PC-9 (cell line): ENCODE measurements around the gene GDPD3. TPM values are rescaled to one million over a fixed set of nuclear protein-coding genes. Genes with fewer than 3 reads are reported as not detected.

Experiments
- Bru-seq: library from RNA; stranded (reverse); fragments of 400-500 nt; gene quantifications from one replicate; lab custom pipeline; 2021; lab: Mats Ljungman, UMichigan
- BruChase-seq, 2 experiments: library from RNA; stranded (reverse); fragments of 400-500 nt; gene quantifications; one replicate each; lab custom pipeline; 2021; lab: Mats Ljungman, UMichigan
- BruUV-seq: library from RNA; stranded (reverse); fragments of 400-500 nt; replicated peaks from 2 replicates; lab custom pipeline; 2021; lab: Mats Ljungman, UMichigan
- CTCF ChIA-PET: fragments of 300-600 bp; sonication (Branson Sonifier 250); formaldehyde crosslinking; loops from one replicate; lab custom pipeline; 2022; ENCODE audit warnings: antibody characterized with exemption; lab: Charles Lee
- POLR2A ChIA-PET: fragments of 300-600 bp; sonication (Branson Sonifier 250); formaldehyde crosslinking; loops from one replicate; lab custom pipeline; 2022; ENCODE audit warnings: antibody characterized with exemption; ENCODE audit not compliant: unreplicated experiment; lab: Charles Lee
- DNase-seq, 2 experiments: peaks; one replicate each; pipeline versions ENCODE4 v3.0.0 to v3.0.0-alpha.2; 2015 to 2022; ENCODE audit warnings: mixed read lengths in 1 of 2
- H2AFZ ChIP-seq: fragments of 200-600 bp; sonication (generic); 2 replicates; pipeline ENCODE4 v1.8.1; 2017; ENCODE audit warnings: antibody characterized with exemption
- H3F3A ChIP-seq: fragments of 200-600 bp; sonication (generic); 2 replicates; pipeline ENCODE4 v1.8.1; 2017; ENCODE audit warnings: antibody characterized with exemption, mild to moderate bottlenecking, low read depth; ENCODE audit not compliant: insufficient read depth
- H3K27ac ChIP-seq: fragments of 200-600 bp; sonication (generic); 2 replicates; pipeline ENCODE4 v1.6.1; 2016; ENCODE audit warnings: mixed run types
- H3K27me3 ChIP-seq: fragments of 200-600 bp; sonication (generic); 2 replicates; pipeline ENCODE4 v1.6.1; 2016; ENCODE audit warnings: low read depth, mixed run types; ENCODE audit not compliant: insufficient read depth
- H3K36me3 ChIP-seq: fragments of 200-600 bp; sonication (generic); 2 replicates; pipeline ENCODE4 v1.6.1; 2016; ENCODE audit warnings: low read depth, mixed run types
- H3K4me1 ChIP-seq: fragments of 200-600 bp; sonication (generic); replicated peaks from 2 replicates; pipeline ENCODE4 v1.6.1; 2016; ENCODE audit warnings: mixed run types; ENCODE audit not compliant: insufficient read depth
- H3K4me2 ChIP-seq: fragments of 200-600 bp; sonication (generic); 2 replicates; pipeline ENCODE4 v1.6.1; 2017; ENCODE audit warnings: mixed run types
- H3K4me3 ChIP-seq: fragments of 200-600 bp; sonication (generic); 2 replicates; pipeline ENCODE4 v1.6.1; 2016; ENCODE audit warnings: mixed run types
- H3K79me2 ChIP-seq: fragments of 200-600 bp; sonication (generic); 2 replicates; pipeline ENCODE4 v1.6.1; 2017; ENCODE audit warnings: low read depth, mixed run types
- H3K9me2 ChIP-seq: fragments of 200-600 bp; sonication (generic); 2 replicates; pipeline ENCODE4 v1.8.1; 2017; ENCODE audit warnings: mild to moderate bottlenecking; ENCODE audit not compliant: insufficient read depth
- H3K9me3 ChIP-seq: fragments of 200-600 bp; sonication (generic); 2 replicates; pipeline ENCODE4 v1.8.1; 2016; ENCODE audit warnings: low read depth; ENCODE audit not compliant: insufficient read depth
- H4K20me1 ChIP-seq: fragments of 200-600 bp; sonication (generic); 2 replicates; pipeline ENCODE4 v1.8.1; 2017; ENCODE audit not compliant: insufficient read depth
- EZH2 ChIP-seq: fragments of 200-600 bp; sonication (generic); IDR thresholded peaks from 2 replicates; pipeline ENCODE4 v1.8.0; 2017; ENCODE audit warnings: antibody characterized with exemption, low read depth
- intact Hi-C: fragments of 100-400 bp; cut with micrococcal nuclease; formaldehyde crosslinking; loops from one replicate; pipeline ENCODE4 v1.10.0; 2022; ENCODE audit not compliant: unreplicated experiment
- long read RNA-seq: library from polyadenylated mRNA; stranded (forward); transcript quantifications from one replicate; pipeline ENCODE4 v2.0.0, GENCODE V29; 2022
- total RNA-seq: library from RNA; stranded (reverse); gene quantifications from 2 replicates; pipeline ENCODE4 v1.2.3, GENCODE V29; 2021
- TF ChIP-seq, protein P1 (sequence below): fragments of 200-600 bp; sonication (generic); conservative IDR thresholded peaks from 2 replicates; pipeline ENCODE4 v1.6.1; 2017; ENCODE audit warnings: mixed run types, antibody characterized with exemption, mild to moderate bottlenecking, moderate library complexity

GDPD3 gene
- total RNA-seq (27.5 and 32.1 TPM in 2 replicates), Bru-seq, nascent RNA (percentile 49 among the genes with signal in this experiment), BruChase-seq, experiment 1, labeled RNA remaining after a 2-hour chase (percentile 47 among the genes with signal in this experiment), BruChase-seq, experiment 2, labeled RNA remaining after a 6-hour chase (percentile 51 among the genes with signal in this experiment)
- long read RNA-seq, transcript GDPD3-202 (10 exons, 1,397 nt) = major isoform, 31 of 36 reads
- long read RNA-seq, partial matches to known transcripts = 0 of 36 reads
- long read RNA-seq, other reads (novel, unspliced or antisense) = 5 of 36 reads

DNA sequence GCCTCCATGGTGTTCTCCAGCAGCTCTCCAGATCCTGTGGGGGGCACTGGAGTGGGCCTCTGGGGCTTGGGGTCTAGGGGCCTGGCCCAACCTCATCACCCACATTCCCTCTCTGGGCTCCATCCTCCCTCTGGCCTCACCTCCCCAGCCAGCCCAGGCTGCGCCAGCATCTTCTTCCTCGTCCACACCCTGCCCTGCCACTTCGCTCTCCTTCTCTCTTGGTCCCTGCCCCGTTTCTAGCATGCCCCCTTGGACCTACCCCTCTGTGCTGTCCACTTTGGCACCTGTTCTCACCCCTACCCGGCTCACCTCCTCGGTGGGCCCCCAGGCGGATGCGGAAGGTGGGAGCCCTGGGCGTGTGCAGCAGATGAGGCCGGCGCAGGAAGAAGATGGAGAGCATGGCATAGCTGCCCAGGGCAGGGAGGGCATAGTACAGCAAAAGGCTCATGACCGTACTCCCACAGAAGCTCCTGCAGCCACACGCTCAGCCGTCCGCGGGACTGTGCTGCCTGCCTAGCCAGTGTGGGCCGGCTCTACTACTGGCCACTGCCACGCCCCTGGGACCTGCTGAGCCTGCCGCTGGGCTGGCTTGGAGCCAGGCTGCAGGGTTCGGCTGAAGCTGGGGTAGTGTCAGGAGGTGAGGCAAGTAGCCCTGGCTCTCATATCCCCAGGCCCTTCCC, at the start of gene GDPD3:
TSS of gene GDPD3 (minus strand) at position 507 of the 680 bp plus-strand sequence. CDS start at position 448, 59 bp downstream.
- Histone ChIP-seq H3K27ac (peak within 1 kb of the TSS; percentile 41), H3K9me3 (no peaks in the 10 kb centered on the region), H3K4me1 (peaks cover 55% of the 10 kb centered on the region), H3K4me2 (peak within 1 kb of the TSS; percentile 72), H3K36me3 (no peaks in the 10 kb centered on the region), H3K79me2 (no peaks in the 10 kb centered on the region), H3K27me3 (no peaks in the 10 kb centered on the region), H2AFZ (no peak within 1 kb of the TSS), H3K4me3 (no peak within 1 kb of the TSS; the same call in 1 of the 2 replicates), H3F3A (peaks cover 49% of the 10 kb centered on the region), H3K9me2 (no peaks in the 10 kb centered on the region), H4K20me1 (peaks cover 3% of the 10 kb centered on the region; the same call in 1 of the 2 replicates)
- ChIA-PET CTCF (interaction anchor here (0.8 to 2.1 kb wide), 3 partner anchors 14 to 23 kb away, joined by 8 to 19 read pairs (median 9); no protein-coding TSS in a partner anchor), POLR2A (no interaction called here)
- intact Hi-C loops = loop anchor here (5.0 kb wide), 1 partner anchor 544 kb away; the partner anchor contains the start of gene FBRS
- BruUV-seq = no TSS peak
- TF ChIP-seq, protein P1, sequence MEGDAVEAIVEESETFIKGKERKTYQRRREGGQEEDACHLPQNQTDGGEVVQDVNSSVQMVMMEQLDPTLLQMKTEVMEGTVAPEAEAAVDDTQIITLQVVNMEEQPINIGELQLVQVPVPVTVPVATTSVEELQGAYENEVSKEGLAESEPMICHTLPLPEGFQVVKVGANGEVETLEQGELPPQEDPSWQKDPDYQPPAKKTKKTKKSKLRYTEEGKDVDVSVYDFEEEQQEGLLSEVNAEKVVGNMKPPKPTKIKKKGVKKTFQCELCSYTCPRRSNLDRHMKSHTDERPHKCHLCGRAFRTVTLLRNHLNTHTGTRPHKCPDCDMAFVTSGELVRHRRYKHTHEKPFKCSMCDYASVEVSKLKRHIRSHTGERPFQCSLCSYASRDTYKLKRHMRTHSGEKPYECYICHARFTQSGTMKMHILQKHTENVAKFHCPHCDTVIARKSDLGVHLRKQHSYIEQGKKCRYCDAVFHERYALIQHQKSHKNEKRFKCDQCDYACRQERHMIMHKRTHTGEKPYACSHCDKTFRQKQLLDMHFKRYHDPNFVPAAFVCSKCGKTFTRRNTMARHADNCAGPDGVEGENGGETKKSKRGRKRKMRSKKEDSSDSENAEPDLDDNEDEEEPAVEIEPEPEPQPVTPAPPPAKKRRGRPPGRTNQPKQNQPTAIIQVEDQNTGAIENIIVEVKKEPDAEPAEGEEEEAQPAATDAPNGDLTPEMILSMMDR = no peak
- TF ChIP-seq EZH2 = no peak
- peak in 1 of 2 experiments; percentile 76 for DNase-seq

DNA sequence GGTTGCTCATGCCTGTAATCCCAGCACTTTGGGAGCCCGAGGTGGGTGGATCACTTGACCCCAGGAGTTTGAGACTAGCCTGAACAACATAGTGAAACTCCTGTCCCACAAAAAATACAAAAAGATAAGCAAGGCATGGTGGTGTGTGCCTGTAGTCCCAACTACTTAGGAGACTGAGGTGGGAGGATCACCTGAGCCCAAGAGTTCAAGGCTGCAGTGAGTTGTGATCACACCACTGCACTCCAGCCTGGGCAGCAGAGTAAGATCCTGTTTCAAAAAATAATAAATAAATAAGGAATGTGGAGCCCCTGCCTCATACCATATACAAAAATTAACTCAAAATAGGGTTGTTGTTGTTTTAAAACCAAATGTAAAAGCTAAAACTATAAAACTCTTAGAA, 43.9 kb upstream of the GDPD3 start:
- Histone ChIP-seq H3K36me3 (no peaks in the 10 kb centered on the region), H3K9me3 (no peaks in the 10 kb centered on the region), H3K9me2 (no peaks in the 10 kb centered on the region), H3K4me3 (no peak overlapping the region), H3K4me1 (no peaks in the 10 kb centered on the region), H3K27ac (no peak overlapping the region), H3F3A (peaks cover 9% of the 10 kb centered on the region; the same call in 1 of the 2 replicates), H3K27me3 (no peaks in the 10 kb centered on the region), H3K4me2 (no peak overlapping the region), H4K20me1 (no peaks in the 10 kb centered on the region), H2AFZ (no peak overlapping the region), H3K79me2 (no peaks in the 10 kb centered on the region)
- CTCF ChIA-PET = no interaction called here
- POLR2A ChIA-PET = interaction anchor here (0.6 kb wide), 1 partner anchor 197 kb away, joined by 6 read pairs; no protein-coding TSS in a partner anchor
- DNase-seq = no peak
- TF ChIP-seq, protein P1 = no peak
- no peak for TF ChIP-seq EZH2
- intact Hi-C loops = no loop called here
- no TSS peak for BruUV-seq

- no peak overlapping the region for H3K4me2 ChIP-seq
Measured at GRCh38 chr16:30155188-30155587, 41.9 kb upstream of the GDPD3 start.

More at GRCh38 chr16:30155188-30155587, 41.9 kb upstream of the GDPD3 start:
- H3K27me3 ChIP-seq = no peaks in the 10 kb centered on the region
- H3K9me2 ChIP-seq = no peaks in the 10 kb centered on the region
- no peak overlapping the region for H3K27ac ChIP-seq
- no peak overlapping the region for H2AFZ ChIP-seq
- no TSS peak for BruUV-seq
- no peaks in the 10 kb centered on the region for H4K20me1 ChIP-seq
- CTCF ChIA-PET = no interaction called here
- POLR2A ChIA-PET = no interaction called here
- H3K4me3 ChIP-seq = no peak overlapping the region
- no peaks in the 10 kb centered on the region for H3K79me2 ChIP-seq
- intact Hi-C loops = no loop called here
- H3K9me3 ChIP-seq = no peaks in the 10 kb centered on the region
- no peak for DNase-seq
- TF ChIP-seq, protein P1 = no peak
- TF ChIP-seq EZH2 = no peak
- H3K36me3 ChIP-seq = no peaks in the 10 kb centered on the region
- H3F3A ChIP-seq = peaks cover 9% of the 10 kb centered on the region; the same call in 1 of the 2 replicates
- H3K4me1 ChIP-seq = no peaks in the 10 kb centered on the region
